WTC11 (cell line): ENCODE results near the gene ADPRS. TPM values are rescaled to one million over a fixed set of nuclear protein-coding genes. Genes with fewer than 3 reads are reported as not detected.

Experiments
- ATAC-seq: fragments of 200-7000 bp; cut with Tn5 transposase; 2 replicates; pipeline ENCODE4 v1.10.0; 2021; ENCODE audit warnings: mild to moderate bottlenecking, moderate library complexity
- CTCF ChIA-PET: fragments of 300-600 bp; sonication (Branson Sonifier 250); formaldehyde crosslinking; loops from one replicate; lab custom pipeline; 2021; ENCODE audit warnings: antibody characterized with exemption; lab: Charles Lee
- POLR2A ChIA-PET: fragments of 350-600 bp; sonication (Branson Sonifier 250); formaldehyde crosslinking; loops from one replicate; lab custom pipeline; 2021; ENCODE audit warnings: antibody characterized with exemption; lab: Charles Lee
- DNase-seq: peaks from one replicate; pipeline ENCODE4 v3.0.0; 2021; ENCODE audit warnings: low spot score
- H3K27ac Mint-ChIP-seq: 2 replicates; pipeline ENCODE4 v1.8.0; 2021; ENCODE audit warnings: mixed read lengths
- H3K27me3 Mint-ChIP-seq: 2 replicates; pipeline ENCODE4 v1.8.0; 2021; ENCODE audit warnings: low read depth, mild to moderate bottlenecking, moderate library complexity, mixed read lengths
- H3K36me3 Mint-ChIP-seq: 2 replicates; pipeline ENCODE4 v1.8.0; 2021; ENCODE audit warnings: mixed read lengths
- H3K4me1 Mint-ChIP-seq: 2 replicates; pipeline ENCODE4 v1.8.0; 2022; ENCODE audit warnings: mixed read lengths
- H3K4me3 Mint-ChIP-seq: 2 replicates; pipeline ENCODE4 v1.8.0; 2021; ENCODE audit warnings: mild to moderate bottlenecking, moderate library complexity, mixed read lengths
- H3K9me3 Mint-ChIP-seq: 2 replicates; pipeline ENCODE4 v1.8.0; 2021; ENCODE audit warnings: mixed read lengths
- CTCF ChIP-seq: fragments of 200-600 bp; IDR thresholded peaks from 2 replicates; pipeline ENCODE4 v1.8.0; 2022; ENCODE audit warnings: antibody characterized with exemption
- EMX1 ChIP-seq: fragments of 250-450 bp; sonication (Bioruptor Pico); IDR thresholded peaks from 2 replicates; pipeline ENCODE4 v1.8.0; 2021; ENCODE audit warnings: mild to moderate bottlenecking
- FOXJ3 ChIP-seq: sonication (generic); formaldehyde crosslinking; IDR thresholded peaks from 2 replicates; pipeline ENCODE4 v1.9.0; 2021; ENCODE audit warnings: missing genetic modification reagents, mild to moderate bottlenecking, borderline replicate concordance
- HMGXB4 ChIP-seq: sonication (generic); formaldehyde crosslinking; IDR thresholded peaks from 2 replicates; pipeline ENCODE4 v1.8.1; 2023; ENCODE audit warnings: mild to moderate bottlenecking, moderate library complexity, missing genetic modification reagents
- NFYB ChIP-seq: sonication (generic); formaldehyde crosslinking; conservative IDR thresholded peaks from 2 replicates; pipeline ENCODE4 v1.8.0; 2022; ENCODE audit warnings: low read depth, missing genetic modification reagents
- PRDM15 ChIP-seq: sonication (generic); formaldehyde crosslinking; IDR thresholded peaks from 2 replicates; pipeline ENCODE4 v1.8.0; 2022; ENCODE audit warnings: missing genetic modification reagents
- STAT6 ChIP-seq: sonication (generic); formaldehyde crosslinking; conservative IDR thresholded peaks from 2 replicates; pipeline ENCODE4 v1.8.1; 2023; ENCODE audit warnings: mild to moderate bottlenecking, low read depth, missing genetic modification reagents, moderate library complexity
- TEAD4 ChIP-seq: sonication (generic); formaldehyde crosslinking; IDR thresholded peaks from 2 replicates; pipeline ENCODE4 v1.8.0; 2022; ENCODE audit warnings: mild to moderate bottlenecking, missing genetic modification reagents
- USF1 ChIP-seq: sonication (generic); formaldehyde crosslinking; IDR thresholded peaks from 2 replicates; pipeline ENCODE4 v1.8.0; 2022; ENCODE audit warnings: mild to moderate bottlenecking, missing genetic modification reagents
- ZBTB21 ChIP-seq: sonication (generic); formaldehyde crosslinking; IDR thresholded peaks from 2 replicates; pipeline ENCODE4 v1.8.1; 2023; ENCODE audit warnings: mild to moderate bottlenecking, missing genetic modification reagents, borderline replicate concordance
- ZNF423 ChIP-seq: fragments of 250-450 bp; sonication (Bioruptor Pico); IDR thresholded peaks from 2 replicates; pipeline ENCODE4 v2.1.2; 2022; ENCODE audit warnings: mild to moderate bottlenecking, moderate library complexity
- total RNA-seq: library from RNA; stranded (reverse); gene quantifications from 3 replicates; pipeline ENCODE4 v1.2.3, GENCODE V29; 2021
- TF ChIP-seq, protein P1 (sequence below): fragments of 250-450 bp; sonication (Bioruptor Pico); IDR thresholded peaks from 2 replicates; pipeline ENCODE4 v1.9.0; 2021; ENCODE audit warnings: mild to moderate bottlenecking
- TF ChIP-seq, protein P2 (sequence below): sonication (generic); formaldehyde crosslinking; conservative IDR thresholded peaks from 2 replicates; pipeline ENCODE4 v1.8.1; 2022; ENCODE audit warnings: mild to moderate bottlenecking, missing genetic modification reagents
- TF ChIP-seq, protein P3 (sequence below): fragments of 250-450 bp; sonication (Bioruptor Pico); IDR thresholded peaks from 2 replicates; pipeline ENCODE4 v2.1.2; 2022; ENCODE audit warnings: mild to moderate bottlenecking, moderate library complexity
- TF ChIP-seq, protein P4 (sequence below): sonication (generic); formaldehyde crosslinking; IDR thresholded peaks from 2 replicates; pipeline ENCODE4 v1.8.1; 2023; ENCODE audit warnings: mild to moderate bottlenecking, missing genetic modification reagents, moderate library complexity

The ADPRS gene
- total RNA-seq, 1 experiment from 2014 or later: 32.7 TPM

GRCh38 chr1:36098650-36099365 is 10.1 kb downstream of the ADPRS start:
- POLR2A ChIA-PET: no interaction called here
- no peaks in the 10 kb centered on the region for H3K9me3 Mint-ChIP-seq
- ATAC-seq (no peak), DNase-seq (no peak)
- H3K4me3 Mint-ChIP-seq: no peak overlapping the region
- peaks cover 4% of the 10 kb centered on the region; the same call in 1 of the 2 replicates for H3K36me3 Mint-ChIP-seq
- no peak overlapping the region for H3K27ac Mint-ChIP-seq
- H3K27me3 Mint-ChIP-seq: no peaks in the 10 kb centered on the region
- H3K4me1 Mint-ChIP-seq: peaks cover 16% of the 10 kb centered on the region
- TF ChIP-seq ZBTB21 (no peak), TEAD4 (CRISPR knock-in tag) (no peak), NFYB (CRISPR knock-in tag) (no peak), PRDM15 (no peak), STAT6 (CRISPR knock-in tag) (no peak), HMGXB4 (CRISPR knock-in tag) (0 out of 2 replicates have a peak, but pooled peaks have one; percentile 3)
- TF ChIP-seq, protein P1, sequence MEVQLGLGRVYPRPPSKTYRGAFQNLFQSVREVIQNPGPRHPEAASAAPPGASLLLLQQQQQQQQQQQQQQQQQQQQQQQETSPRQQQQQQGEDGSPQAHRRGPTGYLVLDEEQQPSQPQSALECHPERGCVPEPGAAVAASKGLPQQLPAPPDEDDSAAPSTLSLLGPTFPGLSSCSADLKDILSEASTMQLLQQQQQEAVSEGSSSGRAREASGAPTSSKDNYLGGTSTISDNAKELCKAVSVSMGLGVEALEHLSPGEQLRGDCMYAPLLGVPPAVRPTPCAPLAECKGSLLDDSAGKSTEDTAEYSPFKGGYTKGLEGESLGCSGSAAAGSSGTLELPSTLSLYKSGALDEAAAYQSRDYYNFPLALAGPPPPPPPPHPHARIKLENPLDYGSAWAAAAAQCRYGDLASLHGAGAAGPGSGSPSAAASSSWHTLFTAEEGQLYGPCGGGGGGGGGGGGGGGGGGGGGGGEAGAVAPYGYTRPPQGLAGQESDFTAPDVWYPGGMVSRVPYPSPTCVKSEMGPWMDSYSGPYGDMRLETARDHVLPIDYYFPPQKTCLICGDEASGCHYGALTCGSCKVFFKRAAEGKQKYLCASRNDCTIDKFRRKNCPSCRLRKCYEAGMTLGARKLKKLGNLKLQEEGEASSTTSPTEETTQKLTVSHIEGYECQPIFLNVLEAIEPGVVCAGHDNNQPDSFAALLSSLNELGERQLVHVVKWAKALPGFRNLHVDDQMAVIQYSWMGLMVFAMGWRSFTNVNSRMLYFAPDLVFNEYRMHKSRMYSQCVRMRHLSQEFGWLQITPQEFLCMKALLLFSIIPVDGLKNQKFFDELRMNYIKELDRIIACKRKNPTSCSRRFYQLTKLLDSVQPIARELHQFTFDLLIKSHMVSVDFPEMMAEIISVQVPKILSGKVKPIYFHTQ: no peak
- TF ChIP-seq, all 79 proteins: peak for 1
- CTCF ChIA-PET: interaction anchor here (0.9 to 6.2 kb wide), 3 partner anchors 29 to 50 kb away, joined by 3 to 89 read pairs (median 13); partner anchors contain the start of gene TRAPPC3

- H3K36me3 Mint-ChIP-seq: no peaks in the 10 kb centered on the region
- no peaks in the 10 kb centered on the region for H3K27me3 Mint-ChIP-seq
- peaks cover 16% of the 10 kb centered on the region for H3K4me1 Mint-ChIP-seq
- no peaks in the 10 kb centered on the region for H3K9me3 Mint-ChIP-seq
- peak; percentile 76 for ATAC-seq
- no peak overlapping the region for H3K27ac Mint-ChIP-seq
- CTCF ChIA-PET: interaction anchor here (0.6 to 6.2 kb wide), 12 partner anchors 11 to 103 kb away, joined by 3 to 89 read pairs (median 6); partner anchors contain the start of genes MAP7D1 and TRAPPC3
- H3K4me3 Mint-ChIP-seq: no peak overlapping the region
- TF ChIP-seq, protein P2, sequence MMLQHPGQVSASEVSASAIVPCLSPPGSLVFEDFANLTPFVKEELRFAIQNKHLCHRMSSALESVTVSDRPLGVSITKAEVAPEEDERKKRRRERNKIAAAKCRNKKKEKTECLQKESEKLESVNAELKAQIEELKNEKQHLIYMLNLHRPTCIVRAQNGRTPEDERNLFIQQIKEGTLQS (CRISPR knock-in tag): no peak
- TF ChIP-seq USF1 (no peak), ZNF423 (CRISPR knock-in tag) (0 out of 2 replicates have a peak, but pooled peaks have one; percentile 5), CTCF (peak; percentile 76), EMX1 (CRISPR knock-in tag) (no peak), FOXJ3 (no peak)
- TF ChIP-seq, protein P3, sequence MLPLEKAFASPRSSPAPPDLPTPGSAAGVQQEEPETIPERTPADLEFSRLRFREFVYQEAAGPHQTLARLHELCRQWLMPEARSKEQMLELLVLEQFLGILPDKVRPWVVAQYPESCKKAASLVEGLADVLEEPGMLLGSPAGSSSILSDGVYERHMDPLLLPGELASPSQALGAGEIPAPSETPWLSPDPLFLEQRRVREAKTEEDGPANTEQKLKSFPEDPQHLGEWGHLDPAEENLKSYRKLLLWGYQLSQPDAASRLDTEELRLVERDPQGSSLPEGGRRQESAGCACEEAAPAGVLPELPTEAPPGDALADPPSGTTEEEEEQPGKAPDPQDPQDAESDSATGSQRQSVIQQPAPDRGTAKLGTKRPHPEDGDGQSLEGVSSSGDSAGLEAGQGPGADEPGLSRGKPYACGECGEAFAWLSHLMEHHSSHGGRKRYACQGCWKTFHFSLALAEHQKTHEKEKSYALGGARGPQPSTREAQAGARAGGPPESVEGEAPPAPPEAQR (CRISPR knock-in tag): no peak
- TF ChIP-seq, protein P4, sequence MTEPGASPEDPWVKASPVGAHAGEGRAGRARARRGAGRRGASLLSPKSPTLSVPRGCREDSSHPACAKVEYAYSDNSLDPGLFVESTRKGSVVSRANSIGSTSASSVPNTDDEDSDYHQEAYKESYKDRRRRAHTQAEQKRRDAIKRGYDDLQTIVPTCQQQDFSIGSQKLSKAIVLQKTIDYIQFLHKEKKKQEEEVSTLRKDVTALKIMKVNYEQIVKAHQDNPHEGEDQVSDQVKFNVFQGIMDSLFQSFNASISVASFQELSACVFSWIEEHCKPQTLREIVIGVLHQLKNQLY (CRISPR knock-in tag): no peak
- TF ChIP-seq, all 79 proteins: peak for 2
- peak; percentile 92 for DNase-seq
- POLR2A ChIA-PET: interaction anchor here (0.7 kb wide), 1 partner anchor 49 kb away, joined by 4 read pairs; the partner anchor contains the start of gene TRAPPC3
Observed at GRCh38 chr1:36099681-36100341, 11.1 kb downstream of the ADPRS start.
